ENCODE measurements around the gene FOXA3. TPM values are rescaled to one million over a fixed set of nuclear protein-coding genes. Genes with fewer than 3 reads are reported as not detected.

FOXA3 gene
- polyA plus RNA-seq, 1 donor (not counting 4 experiments of a cell fraction or from before 2014, with no cell fraction given): not detected

DNA sequence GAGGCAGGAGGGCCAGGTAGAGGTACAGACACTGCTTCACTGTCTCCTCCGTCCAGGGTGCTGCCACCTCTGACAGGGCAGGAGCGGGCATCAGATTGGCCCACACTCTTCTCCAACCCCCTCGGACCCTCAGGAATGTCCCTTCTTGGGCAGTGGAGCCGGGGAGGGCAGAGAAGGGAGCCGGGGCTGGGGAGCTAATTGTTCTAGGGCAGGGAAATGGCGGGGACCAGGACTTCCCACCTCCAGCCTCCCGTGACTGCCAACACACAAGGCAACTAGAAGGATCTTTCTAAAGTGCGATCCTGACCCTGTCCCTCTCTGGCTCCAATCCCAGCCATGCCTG, 38.9 kb upstream of the FOXA3 start:
- H3K4me1 ChIP-seq (ENCODE audit: control insufficient read depth, extremely low read depth, insufficient read depth, low read length): peaks cover 11% of the 10 kb centered on the region
- H3K27ac ChIP-seq (ENCODE audit: control insufficient read depth, insufficient read depth, low read length): no peak overlapping the region
- peaks cover 3% of the 10 kb centered on the region for H3K9me1 ChIP-seq (ENCODE audit: control insufficient read depth, extremely low read depth, insufficient read depth, low read length)
- TF ChIP-seq, protein P1, sequence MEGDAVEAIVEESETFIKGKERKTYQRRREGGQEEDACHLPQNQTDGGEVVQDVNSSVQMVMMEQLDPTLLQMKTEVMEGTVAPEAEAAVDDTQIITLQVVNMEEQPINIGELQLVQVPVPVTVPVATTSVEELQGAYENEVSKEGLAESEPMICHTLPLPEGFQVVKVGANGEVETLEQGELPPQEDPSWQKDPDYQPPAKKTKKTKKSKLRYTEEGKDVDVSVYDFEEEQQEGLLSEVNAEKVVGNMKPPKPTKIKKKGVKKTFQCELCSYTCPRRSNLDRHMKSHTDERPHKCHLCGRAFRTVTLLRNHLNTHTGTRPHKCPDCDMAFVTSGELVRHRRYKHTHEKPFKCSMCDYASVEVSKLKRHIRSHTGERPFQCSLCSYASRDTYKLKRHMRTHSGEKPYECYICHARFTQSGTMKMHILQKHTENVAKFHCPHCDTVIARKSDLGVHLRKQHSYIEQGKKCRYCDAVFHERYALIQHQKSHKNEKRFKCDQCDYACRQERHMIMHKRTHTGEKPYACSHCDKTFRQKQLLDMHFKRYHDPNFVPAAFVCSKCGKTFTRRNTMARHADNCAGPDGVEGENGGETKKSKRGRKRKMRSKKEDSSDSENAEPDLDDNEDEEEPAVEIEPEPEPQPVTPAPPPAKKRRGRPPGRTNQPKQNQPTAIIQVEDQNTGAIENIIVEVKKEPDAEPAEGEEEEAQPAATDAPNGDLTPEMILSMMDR (optimal IDR thresholded peaks at IDR 0.05 in 1 of 3, IDR thresholded peaks at IDR 0.05 in 1 of 3, conservative IDR thresholded peaks at IDR 0.05 in 1 of 3; ENCODE audit: extremely low read depth in 1 of 3, insufficient read depth in 2 of 3, low read length in 3 of 3): no peak
- H2AFZ ChIP-seq (ENCODE audit: control insufficient read depth, low read length): no peak overlapping the region
- DNase-seq (ENCODE audit: low read depth, low spot score): no peak
- no peak overlapping the region for H3K4me2 ChIP-seq (ENCODE audit: control insufficient read depth, extremely low read depth, insufficient read depth, low read depth, low read length)
- H3K36me3 ChIP-seq (ENCODE audit: control insufficient read depth in 2 of 2, extremely low read depth in 1 of 2, insufficient read depth in 2 of 2, low read length in 2 of 2): peaks cover 40 to 49% of the 10 kb centered on the region in 2 experiments
- no peaks in the 10 kb centered on the region for H3K9me3 ChIP-seq (ENCODE audit: control insufficient read depth, low read depth, low read length)
- no peaks in the 10 kb centered on the region for H4K20me1 ChIP-seq (ENCODE audit: control insufficient read depth, extremely low read depth, insufficient read depth, low read length)
- no peak overlapping the region for H3K4me3 ChIP-seq (ENCODE audit: control insufficient read depth in 2 of 3, extremely low read depth in 1 of 3, insufficient read depth in 2 of 3, low read depth in 1 of 3, low read length in 3 of 3)
- no peaks in the 10 kb centered on the region for H3K79me2 ChIP-seq (ENCODE audit: control insufficient read depth, insufficient read depth, low read length)
- dilution Hi-C loops (cut with MboI; ENCODE audit: extremely low pct_ligation_motif_present, low sequenced_read_pairs): no loop called here
- H3K9ac ChIP-seq (ENCODE audit: control insufficient read depth, extremely low read depth, insufficient read depth, low read length): no peak overlapping the region
- H3K27me3 ChIP-seq (ENCODE audit: control insufficient read depth, extremely low read depth, insufficient read depth, low read length): no peaks in the 10 kb centered on the region
- FAIRE-seq: no peak

DNA sequence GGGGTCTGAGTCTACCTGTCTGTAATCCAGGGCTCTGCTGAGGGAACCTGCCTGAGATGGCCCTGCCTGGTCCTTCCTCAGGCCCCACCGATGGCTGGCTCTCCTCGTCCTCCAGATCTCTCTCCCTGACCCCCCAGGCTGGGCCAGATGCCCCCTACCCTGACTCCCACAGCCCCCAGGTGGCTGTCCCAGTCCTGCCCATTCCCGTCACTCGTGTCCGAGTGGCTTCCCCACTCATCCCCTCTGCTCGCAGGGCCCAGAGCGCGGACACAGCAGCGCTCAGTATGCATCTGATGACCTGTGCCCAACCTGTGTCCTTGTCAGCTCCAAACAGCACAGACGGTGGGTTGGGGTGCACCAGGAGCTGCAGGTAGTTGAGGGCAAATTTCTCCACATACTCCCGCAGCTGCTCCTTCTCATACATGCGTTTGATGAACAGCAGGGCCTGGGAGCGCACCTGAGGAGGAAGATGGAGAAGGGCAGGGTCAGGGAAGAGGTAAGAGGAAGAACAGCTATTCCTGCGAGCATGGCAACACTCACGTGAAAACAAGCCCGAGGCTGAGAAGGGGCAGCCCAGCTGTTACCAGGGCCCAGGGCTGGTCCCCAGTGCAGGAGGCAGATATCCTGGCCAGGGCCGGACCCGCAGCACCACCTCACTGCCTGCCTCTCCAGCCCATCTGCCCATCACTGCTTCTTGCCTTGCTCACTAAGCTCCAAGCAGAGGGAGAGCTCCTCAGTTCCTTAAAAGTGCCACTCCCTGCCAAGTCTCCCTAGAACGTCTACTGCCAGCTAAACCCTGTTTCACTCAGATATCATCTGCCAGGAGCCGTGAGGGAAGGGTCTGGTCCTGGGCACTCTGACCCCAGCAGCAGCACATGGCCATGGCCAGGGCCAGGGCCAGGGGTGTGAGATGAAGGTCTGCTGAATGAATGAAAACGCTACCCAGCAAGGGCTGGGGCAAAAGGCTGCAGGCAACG, 37.9 kb upstream of the FOXA3 start:
- Histone ChIP-seq H4K20me1 (ENCODE audit: control insufficient read depth, extremely low read depth, insufficient read depth, low read length) (no peaks in the 10 kb centered on the region), H3K4me3 (ENCODE audit: control insufficient read depth in 2 of 3, extremely low read depth in 1 of 3, insufficient read depth in 2 of 3, low read depth in 1 of 3, low read length in 3 of 3) (no peak overlapping the region), H3K9ac (ENCODE audit: control insufficient read depth, extremely low read depth, insufficient read depth, low read length) (no peak overlapping the region), H3K9me3 (ENCODE audit: control insufficient read depth, low read depth, low read length) (no peaks in the 10 kb centered on the region), H3K27me3 (ENCODE audit: control insufficient read depth, extremely low read depth, insufficient read depth, low read length) (no peaks in the 10 kb centered on the region), H3K9me1 (ENCODE audit: control insufficient read depth, extremely low read depth, insufficient read depth, low read length) (peaks cover 3% of the 10 kb centered on the region), H2AFZ (ENCODE audit: control insufficient read depth, low read length) (no peak overlapping the region), H3K79me2 (ENCODE audit: control insufficient read depth, insufficient read depth, low read length) (no peaks in the 10 kb centered on the region), H3K4me2 (ENCODE audit: control insufficient read depth, extremely low read depth, insufficient read depth, low read depth, low read length) (no peak overlapping the region), H3K4me1 (ENCODE audit: control insufficient read depth, extremely low read depth, insufficient read depth, low read length) (peaks cover 11% of the 10 kb centered on the region), H3K27ac (ENCODE audit: control insufficient read depth, insufficient read depth, low read length) (no peak overlapping the region), H3K36me3 (ENCODE audit: control insufficient read depth in 2 of 2, extremely low read depth in 1 of 2, insufficient read depth in 2 of 2, low read length in 2 of 2) (peaks cover 40 to 55% of the 10 kb centered on the region in 2 experiments)
- dilution Hi-C loops (cut with MboI; ENCODE audit: extremely low pct_ligation_motif_present, low sequenced_read_pairs): no loop called here
- FAIRE-seq: no peak
- TF ChIP-seq EZH2 (IDR thresholded peaks at IDR 0.05; ENCODE audit: low read length): no peak
- TF ChIP-seq, protein P1 (optimal IDR thresholded peaks at IDR 0.05 in 1 of 3, IDR thresholded peaks at IDR 0.05 in 1 of 3, conservative IDR thresholded peaks at IDR 0.05 in 1 of 3; ENCODE audit: extremely low read depth in 1 of 3, insufficient read depth in 2 of 3, low read length in 3 of 3): no peak
- no peak for DNase-seq (ENCODE audit: low read depth, low spot score)

Measured in keratinocyte (primary cell).